HG02840 (cell line): Measurements from ENCODE around the gene SDCCAG8.

Experiments
- ATAC-seq: cut with Tn5 transposase; IDR thresholded peaks from one replicate; pipeline ENCODE4 v1.9.1; 2021; ENCODE audit warnings: mild to moderate bottlenecking, moderate library complexity, moderate number of reproducible peaks; ENCODE audit not compliant: unreplicated experiment, low FRiP score

SDCCAG8 gene

GRCh38 chr1:243474136-243474881 lies 218.5 kb downstream of the SDCCAG8 start:
- no peak for ATAC-seq

DNA sequence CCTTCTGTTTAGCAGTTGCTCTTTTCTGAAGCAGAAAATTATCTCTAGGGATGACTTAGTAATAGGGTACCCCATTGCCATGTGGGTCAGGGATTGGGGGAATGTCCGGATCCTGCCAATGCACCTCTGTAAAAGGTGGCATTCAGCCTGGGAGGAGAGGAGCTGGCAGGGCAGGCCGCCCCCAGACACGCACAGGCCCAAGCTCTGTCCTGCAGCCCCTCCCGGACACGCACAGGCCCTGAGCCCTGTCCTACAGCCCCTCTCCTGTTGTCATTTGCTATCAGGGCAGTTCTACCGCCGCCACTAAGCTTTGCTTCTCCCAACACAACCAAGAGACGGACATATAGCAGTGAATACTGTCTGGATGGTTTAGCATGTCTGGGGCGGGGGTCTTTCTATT lies 219.1 kb downstream of the SDCCAG8 start:
- no peak for ATAC-seq

- ATAC-seq: no peak
Observed at GRCh38 chr1:243475966-243476365, 220.1 kb downstream of the SDCCAG8 start.

DNA sequence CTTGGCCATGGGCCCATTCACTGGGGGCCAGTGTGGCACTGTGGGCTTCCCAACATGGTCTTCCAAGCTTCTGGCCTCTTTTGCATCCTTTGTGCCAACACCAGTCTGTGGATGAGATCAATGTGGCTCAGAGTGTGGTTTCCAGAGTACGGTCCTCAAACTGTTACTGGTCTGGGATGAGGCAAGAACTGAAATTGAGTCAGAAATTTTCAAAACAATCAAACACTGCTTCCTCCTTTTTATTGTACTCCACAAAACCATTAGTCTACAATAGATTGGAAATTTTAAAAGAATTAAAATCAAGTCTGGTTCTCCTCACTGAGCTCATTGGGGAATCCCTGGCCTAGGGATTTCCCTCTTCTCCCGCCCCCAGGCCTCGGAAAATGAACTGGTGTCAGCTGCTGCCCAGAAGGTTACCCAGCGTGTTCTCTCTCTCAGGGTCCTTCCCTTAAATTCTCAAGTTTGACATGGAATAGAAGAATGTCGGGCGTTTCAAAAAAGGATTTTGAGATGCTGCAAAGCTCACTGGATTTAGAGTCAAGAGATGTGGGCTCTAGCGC lies 222.0 kb downstream of the SDCCAG8 start:
- no peak for ATAC-seq

GRCh38 chr1:243481101-243481500 lies 225.3 kb downstream of the SDCCAG8 start:
- ATAC-seq: no peak

DNA sequence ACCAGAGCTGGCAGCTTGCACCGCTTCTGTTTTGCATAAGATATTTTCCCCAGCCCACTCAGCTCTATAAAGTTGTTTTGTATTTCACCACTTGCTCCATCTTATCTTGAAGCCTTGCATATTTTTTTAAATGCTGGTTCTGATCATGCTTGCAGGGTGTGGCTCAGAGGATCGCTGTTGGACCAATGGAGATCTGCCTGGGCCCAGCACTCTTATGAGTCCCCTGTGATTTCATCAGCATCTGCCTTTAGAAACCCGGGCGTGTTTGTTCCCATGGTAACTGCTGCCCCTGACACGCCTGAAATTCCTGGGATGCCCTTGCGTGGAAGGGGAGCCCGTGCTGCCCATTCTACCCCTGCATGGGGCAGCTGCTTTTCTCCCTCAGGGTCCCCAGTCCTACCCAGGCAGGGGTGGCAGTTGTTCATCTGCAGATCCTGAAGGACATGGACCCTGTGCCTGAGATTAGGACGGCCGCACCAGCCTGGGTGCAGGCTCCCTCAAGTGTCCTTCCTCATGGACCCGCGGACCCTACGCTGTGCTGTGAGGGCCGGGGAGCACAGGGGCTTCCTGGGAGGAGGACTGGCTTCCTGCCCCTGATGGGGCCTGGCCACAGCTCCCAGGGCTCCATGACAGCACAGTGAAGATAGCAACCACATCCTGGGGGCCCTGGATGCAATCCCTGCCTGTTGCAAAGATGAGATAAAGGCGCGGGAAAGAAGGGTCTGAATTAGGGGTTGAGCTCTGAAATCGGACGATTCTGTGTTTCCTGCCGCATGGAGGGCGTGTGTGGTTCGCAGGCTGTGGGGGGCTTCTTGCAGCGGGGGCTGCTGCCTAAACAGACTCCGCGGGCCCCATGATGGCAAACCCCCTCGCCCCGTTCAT lies 226.5 kb downstream of the SDCCAG8 start:
- no peak for ATAC-seq

DNA sequence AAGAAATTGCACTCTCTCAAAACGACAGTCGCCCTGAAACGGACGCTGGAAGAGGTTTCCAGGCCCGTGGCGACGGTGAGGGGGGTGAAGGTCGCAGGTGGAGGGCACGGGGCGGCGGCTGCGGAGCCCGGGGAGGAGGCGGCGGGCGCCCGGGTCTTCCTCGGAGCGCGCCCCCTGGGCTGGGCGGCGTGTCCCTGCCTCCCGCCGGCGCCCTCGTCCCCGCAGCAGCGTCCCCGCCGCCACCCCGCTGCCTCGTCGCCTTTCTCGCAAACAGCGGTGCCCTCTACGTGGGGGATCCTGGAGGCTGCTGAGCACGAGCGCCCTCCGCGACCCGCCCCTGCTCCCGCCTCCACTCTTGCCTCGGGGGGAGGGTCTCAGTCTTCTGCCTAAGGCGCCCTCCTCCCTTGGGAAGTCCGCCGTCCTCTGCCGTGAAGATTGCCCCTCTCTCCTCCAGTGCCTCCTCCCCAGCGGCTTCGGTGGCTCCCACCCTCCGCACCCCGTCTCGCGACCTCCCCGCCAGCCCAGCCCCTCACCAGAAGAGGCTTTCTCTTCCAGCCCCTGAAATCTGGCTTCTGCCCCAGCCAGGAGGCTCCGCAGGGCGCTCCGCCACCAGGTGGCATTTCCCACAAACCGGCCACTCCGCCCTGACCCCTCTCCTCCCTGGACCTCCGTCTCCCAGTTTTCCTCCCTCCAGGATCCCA lies 227.4 kb downstream of the SDCCAG8 start:
- no peak for ATAC-seq

GRCh38 chr1:243483952-243484351 lies 228.1 kb downstream of the SDCCAG8 start:
- no peak for ATAC-seq

DNA sequence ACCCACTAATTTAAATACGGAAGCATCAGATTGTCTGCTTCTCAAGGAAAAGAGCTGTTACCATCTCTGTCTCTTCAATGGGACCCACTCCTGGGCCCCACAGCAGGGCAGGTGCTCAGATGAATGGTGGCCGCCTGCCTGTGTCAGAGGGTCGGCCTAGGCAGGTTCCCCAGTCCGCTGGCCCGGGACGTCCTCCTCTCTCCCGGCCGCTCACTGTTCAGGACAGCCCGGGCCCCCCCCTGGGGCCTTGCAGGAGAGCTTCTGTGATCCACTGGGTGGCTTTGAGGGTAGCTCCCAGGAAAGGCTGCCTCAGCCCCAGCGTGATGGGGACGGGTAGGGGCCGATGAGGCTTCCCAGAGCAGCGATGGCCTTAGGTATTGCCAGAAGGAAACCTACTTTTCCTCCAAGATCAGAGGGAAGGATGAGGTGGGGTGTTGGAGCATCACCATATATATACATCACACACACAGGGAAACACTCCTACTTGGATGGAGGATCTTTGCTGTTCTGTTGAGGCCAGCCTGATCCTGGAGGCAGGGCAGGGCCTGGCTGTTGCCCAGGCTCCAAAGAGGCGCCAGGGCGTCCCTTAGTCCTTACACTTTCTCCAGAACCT lies 231.3 kb downstream of the SDCCAG8 start:
- ATAC-seq: no peak

GRCh38 chr1:243487649-243488227 lies 231.9 kb downstream of the SDCCAG8 start:
- no peak for ATAC-seq

- ATAC-seq: no peak
Observed at GRCh38 chr1:243488459-243489157, 232.8 kb downstream of the SDCCAG8 start.

DNA sequence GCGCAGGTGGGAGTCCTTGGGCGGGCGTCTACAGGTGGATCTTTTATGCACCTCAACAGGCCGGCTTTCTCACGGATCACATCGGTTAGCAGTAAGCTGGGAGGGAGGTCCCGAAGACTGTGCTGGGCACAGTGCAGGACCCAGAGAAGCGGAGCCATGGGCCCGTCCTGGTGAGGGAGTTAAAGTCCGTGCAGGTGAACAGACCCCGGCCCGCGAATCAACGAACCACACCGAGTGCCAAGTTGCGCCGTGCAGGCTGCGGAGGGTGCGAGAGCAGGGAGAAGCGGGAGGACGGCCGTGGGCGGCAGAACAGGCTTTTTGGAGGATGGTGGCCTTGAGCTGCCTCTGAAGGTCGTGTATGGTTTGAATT lies 233.3 kb downstream of the SDCCAG8 start:
- ATAC-seq: no peak

GRCh38 chr1:243489681-243490546 lies 234.1 kb downstream of the SDCCAG8 start:
- ATAC-seq: no peak

- no peak for ATAC-seq
Observed at GRCh38 chr1:243490748-243491686, 235.2 kb downstream of the SDCCAG8 start.

DNA sequence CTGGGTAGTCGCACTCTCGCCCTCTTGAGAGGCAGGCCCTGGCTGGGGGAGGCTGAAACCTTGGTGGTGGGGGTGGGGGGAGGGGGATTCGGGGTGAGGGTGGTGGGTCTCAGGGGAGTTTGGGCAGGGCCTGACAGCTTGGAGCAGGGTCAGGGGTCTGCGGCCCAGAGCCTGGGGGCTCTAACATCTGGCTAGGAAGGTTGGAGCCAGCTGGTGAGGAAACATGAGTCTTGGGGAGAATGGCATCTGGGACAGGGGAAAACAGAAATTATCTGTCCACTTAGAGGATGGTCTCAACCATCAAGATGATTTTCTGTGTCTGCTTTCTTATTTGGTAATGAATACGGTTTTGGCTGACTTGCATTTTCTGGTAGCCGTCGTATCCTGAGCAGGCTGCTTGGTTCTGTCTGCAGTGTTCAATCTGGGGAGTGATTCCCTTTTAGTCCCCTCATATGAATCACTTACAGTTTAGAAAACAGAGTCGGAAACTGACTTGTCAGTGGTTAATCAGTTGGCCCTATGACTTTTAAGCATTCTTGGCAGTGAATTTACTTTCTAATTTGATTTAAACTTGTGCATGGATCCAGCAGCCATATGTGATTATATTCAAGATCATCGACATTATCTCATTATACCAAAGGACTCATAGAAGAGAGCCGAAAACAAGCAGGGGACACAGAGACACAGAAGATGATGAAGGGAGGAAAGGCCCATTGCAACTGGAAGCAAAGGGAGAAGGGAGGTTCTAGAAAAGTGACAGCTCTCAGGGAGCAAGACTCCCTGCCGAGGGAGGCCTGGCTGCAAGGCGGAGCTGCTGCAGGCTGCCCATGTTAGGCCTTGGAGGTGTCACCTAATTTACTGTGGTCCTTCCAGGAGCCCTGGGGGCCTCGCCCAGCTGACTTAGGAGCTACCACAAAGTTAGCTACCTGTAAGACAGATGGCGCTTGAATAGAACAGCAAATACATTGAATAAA lies 237.6 kb downstream of the SDCCAG8 start:
- ATAC-seq: no peak

- ATAC-seq: no peak
Observed at GRCh38 chr1:243494741-243495431, 239.0 kb downstream of the SDCCAG8 start.
